Endodermal cell (in vitro differentiated cells): ENCODE data around the gene DTNA. TPM values are rescaled to one million over a fixed set of nuclear protein-coding genes. Genes with fewer than 3 reads are reported as not detected.
"Not testable (repeated sequence)": the region's sequence is repeated elsewhere in the genome, so short reads cannot be mapped to it uniquely, and the experiment has no call there.

Source experiments
- DNase-seq: peaks from one replicate; pipeline ENCODE4 v3.0.0-alpha.2; 2017
- H3K27ac ChIP-seq: 2 replicates; pipeline ENCODE4 v1.5.1; 2013; ENCODE audit warnings: mild to moderate bottlenecking, low read depth, low read length, moderate library complexity
- H3K27me3 ChIP-seq: 2 replicates; pipeline ENCODE4 v1.6.1; 2013; ENCODE audit warnings: mild to moderate bottlenecking, low read length, moderate library complexity; ENCODE audit not compliant: insufficient read depth, control insufficient read depth, poor library complexity, severe bottlenecking
- H3K36me3 ChIP-seq: 2 replicates; pipeline ENCODE4 v1.7.0; 2013; ENCODE audit warnings: mild to moderate bottlenecking, low read length, moderate library complexity; ENCODE audit not compliant: control insufficient read depth, insufficient read depth
- H3K4me1 ChIP-seq: one replicate; pipeline ENCODE4 v1.7.0; 2013; ENCODE audit warnings: low read length; ENCODE audit not compliant: control insufficient read depth, insufficient read depth
- H3K4me3 ChIP-seq: 2 replicates; pipeline ENCODE4 v1.5.1; 2013; ENCODE audit warnings: mild to moderate bottlenecking, low read length, moderate library complexity
- H3K9ac ChIP-seq: 2 replicates; pipeline ENCODE4 v1.6.1; 2013; ENCODE audit warnings: mild to moderate bottlenecking, low read length, moderate library complexity; ENCODE audit not compliant: poor library complexity, severe bottlenecking; ENCODE audit errors: extremely low read depth
- H3K9me3 ChIP-seq: 2 replicates; pipeline ENCODE4 v1.6.1; 2013; ENCODE audit warnings: mild to moderate bottlenecking, low read length, moderate library complexity; ENCODE audit not compliant: control insufficient read depth
- H3K27ac Mint-ChIP-seq: 2 replicates; pipeline ENCODE4 v1.8.0; 2020; ENCODE audit warnings: mixed read lengths
- H3K27me3 Mint-ChIP-seq: 2 replicates; pipeline ENCODE4 v1.8.0; 2021; ENCODE audit warnings: mild to moderate bottlenecking, mixed read lengths; ENCODE audit not compliant: insufficient read depth
- H3K36me3 Mint-ChIP-seq: 2 replicates; pipeline ENCODE4 v1.8.0; 2020; ENCODE audit warnings: low read depth, mixed read lengths
- H3K4me1 Mint-ChIP-seq: 2 replicates; pipeline ENCODE4 v1.8.0; 2020; ENCODE audit warnings: mixed read lengths
- H3K4me3 Mint-ChIP-seq: 2 replicates; pipeline ENCODE4 v1.8.0; 2020; ENCODE audit warnings: mild to moderate bottlenecking, moderate library complexity, mixed read lengths
- H3K9me3 Mint-ChIP-seq: 2 replicates; pipeline ENCODE4 v1.8.0; 2020; ENCODE audit warnings: mild to moderate bottlenecking, mixed read lengths
- CTCF ChIP-seq: fragments of 200-600 bp; sonication (generic); conservative IDR thresholded peaks from 2 replicates; pipeline ENCODE4 v1.5.0; 2021; ENCODE audit warnings: antibody characterized with exemption, mild to moderate bottlenecking
- WGBS, 2 experiments: methylation state at CpG; one replicate each; pipeline versions ENCODE4 v1.1.5 to v1.1.7; 2013; ENCODE audit warnings: missing lambda C conversion rate in 2 of 2, mixed read lengths in 1 of 2; ENCODE audit not compliant: insufficient coverage in 1 of 2, insufficient read length in 1 of 2; 5-methylcytosine and 5-hydroxymethylcytosine counted together
- total RNA-seq, 2 donors: library from RNA; stranded (reverse); fragmentation: NEBNext Ultra II Directional in 1 of 2; extraction: Animal tissue kit (Norgen Biotek cat#: 25700) in 1 of 2; gene quantifications; 2 replicates in 1 of 2; 3 replicates in 1 of 2; pipeline ENCODE4 v1.2.1, GENCODE V29; 2021

DTNA gene
- total RNA-seq, 2 donors from 2014 or later: 45.6 to 51.6 TPM

- Histone ChIP-seq H3K36me3 (no peaks in the 10 kb centered on the region), H3K27ac (no peak overlapping the region), H3K27me3 (no peaks in the 10 kb centered on the region), H3K4me3 (no peak overlapping the region), H3K4me1 (no peaks in the 10 kb centered on the region), H3K9ac (no peak overlapping the region), H3K9me3 (peaks cover 14% of the 10 kb centered on the region)
- no peak for DNase-seq
- no peak for TF ChIP-seq CTCF
- Mint-ChIP-seq H3K27ac (no peak overlapping the region), H3K4me3 (no peak overlapping the region), H3K9me3 (peaks cover 18% of the 10 kb centered on the region), H3K36me3 (no peaks in the 10 kb centered on the region), H3K4me1 (no peaks in the 10 kb centered on the region), H3K27me3 (no peaks in the 10 kb centered on the region)
- 77 to 80% methylated on average over 1 to 3 of the region's 3 CpGs for WGBS, 2 experiments
Observed at GRCh38 chr18:34904994-34905393, 194.9 kb downstream of the DTNA start.

- H3K27ac Mint-ChIP-seq, H3K27ac ChIP-seq, H3K27me3 Mint-ChIP-seq, H3K36me3 ChIP-seq, H3K4me3 ChIP-seq, H3K4me1 ChIP-seq, H3K4me1 Mint-ChIP-seq, H3K36me3 Mint-ChIP-seq, DNase-seq, H3K27me3 ChIP-seq, H3K9ac ChIP-seq, H3K4me3 Mint-ChIP-seq: not testable (repeated sequence)
- WGBS, 2 experiments: 92% methylated on average over 1 of the region's 1 CpG; no CpG with 5 or more reads in 1 of the 2 experiments
- peaks cover 14% of the 10 kb centered on the region for H3K9me3 ChIP-seq
- H3K9me3 Mint-ChIP-seq: peaks cover 18% of the 10 kb centered on the region
Observed at GRCh38 chr18:34906985-34907384, 196.9 kb downstream of the DTNA start.

- H3K4me1 ChIP-seq: no peaks in the 10 kb centered on the region
- WGBS, 2 experiments: 97 to 99% methylated on average over 4 of the region's 4 CpGs
- Mint-ChIP-seq H3K9me3 (peaks cover 18% of the 10 kb centered on the region), H3K27ac (no peak overlapping the region), H3K27me3 (no peaks in the 10 kb centered on the region), H3K4me3 (no peak overlapping the region), H3K36me3 (no peaks in the 10 kb centered on the region), H3K4me1 (peaks cover 14% of the 10 kb centered on the region)
- peaks cover 14% of the 10 kb centered on the region for H3K9me3 ChIP-seq
- H3K27me3 ChIP-seq: no peaks in the 10 kb centered on the region
- no peaks in the 10 kb centered on the region for H3K36me3 ChIP-seq
- no peak for DNase-seq
- H3K27ac ChIP-seq: no peak overlapping the region
- H3K9ac ChIP-seq: no peak overlapping the region
- TF ChIP-seq CTCF: no peak
- H3K4me3 ChIP-seq: no peak overlapping the region
Observed at GRCh38 chr18:34909637-34910364, 199.7 kb downstream of the DTNA start.

GRCh38 chr18:34911081-34911480 lies 201.0 kb downstream of the DTNA start:
- Mint-ChIP-seq H3K27ac (no peak overlapping the region), H3K27me3 (no peaks in the 10 kb centered on the region), H3K9me3 (peaks cover 5% of the 10 kb centered on the region), H3K4me1 (peaks cover 14% of the 10 kb centered on the region), H3K36me3 (no peaks in the 10 kb centered on the region), H3K4me3 (no peak overlapping the region)
- no peak for TF ChIP-seq CTCF
- no peak overlapping the region for H3K9ac ChIP-seq
- H3K4me3 ChIP-seq: no peak overlapping the region
- H3K27ac ChIP-seq: no peak overlapping the region
- no peaks in the 10 kb centered on the region for H3K4me1 ChIP-seq
- H3K36me3 ChIP-seq: no peaks in the 10 kb centered on the region
- H3K9me3 ChIP-seq: peaks cover 9% of the 10 kb centered on the region
- 83 to 100% methylated on average over 1 of the region's 2 CpGs for WGBS, 2 experiments
- no peak for DNase-seq
- no peaks in the 10 kb centered on the region for H3K27me3 ChIP-seq
